ENCODE data around the gene NAV2. TPM values are rescaled to one million over a fixed set of nuclear protein-coding genes. Genes with fewer than 3 reads are reported as not detected.

Gene NAV2
- total RNA-seq, 1 experiment from 2014 or later: 139 TPM

- POLR2A ChIA-PET: interaction anchor here (0.7 to 1.3 kb wide), 4 partner anchors 84 to 175 kb away, joined by 3 to 8 read pairs (median 4); no protein-coding TSS in a partner anchor
- Mint-ChIP-seq H3K4me3 (ENCODE audit: unreplicated experiment) (no peak overlapping the region), H3K4me1 (ENCODE audit: insufficient read depth, unreplicated experiment) (peaks cover 24% of the 10 kb centered on the region), H3K27ac (ENCODE audit: low read depth, unreplicated experiment) (peak overlapping the region; percentile 47), H3K9me3 (ENCODE audit: unreplicated experiment) (no peaks in the 10 kb centered on the region), H3K36me3 (ENCODE audit: insufficient read depth, unreplicated experiment) (peaks cover 34% of the 10 kb centered on the region), H3K27me3 (ENCODE audit: insufficient read depth, unreplicated experiment) (no peaks in the 10 kb centered on the region)
- no TSS peak for BruUV-seq (replicated peaks)
- DNase-seq (ENCODE audit: unreplicated experiment): peak; percentile 72
- intact Hi-C loops (cut with micrococcal nuclease): loop anchor here (1.0 to 2.0 kb wide), 4 partner anchors 33 to 416 kb away; no protein-coding TSS in a partner anchor
- CTCF ChIA-PET: interaction anchor here (0.5 to 5.9 kb wide), 54 partner anchors 8 to 422 kb away, joined by 3 to 79 read pairs (median 4); no protein-coding TSS in a partner anchor
- TF ChIP-seq, protein P1, sequence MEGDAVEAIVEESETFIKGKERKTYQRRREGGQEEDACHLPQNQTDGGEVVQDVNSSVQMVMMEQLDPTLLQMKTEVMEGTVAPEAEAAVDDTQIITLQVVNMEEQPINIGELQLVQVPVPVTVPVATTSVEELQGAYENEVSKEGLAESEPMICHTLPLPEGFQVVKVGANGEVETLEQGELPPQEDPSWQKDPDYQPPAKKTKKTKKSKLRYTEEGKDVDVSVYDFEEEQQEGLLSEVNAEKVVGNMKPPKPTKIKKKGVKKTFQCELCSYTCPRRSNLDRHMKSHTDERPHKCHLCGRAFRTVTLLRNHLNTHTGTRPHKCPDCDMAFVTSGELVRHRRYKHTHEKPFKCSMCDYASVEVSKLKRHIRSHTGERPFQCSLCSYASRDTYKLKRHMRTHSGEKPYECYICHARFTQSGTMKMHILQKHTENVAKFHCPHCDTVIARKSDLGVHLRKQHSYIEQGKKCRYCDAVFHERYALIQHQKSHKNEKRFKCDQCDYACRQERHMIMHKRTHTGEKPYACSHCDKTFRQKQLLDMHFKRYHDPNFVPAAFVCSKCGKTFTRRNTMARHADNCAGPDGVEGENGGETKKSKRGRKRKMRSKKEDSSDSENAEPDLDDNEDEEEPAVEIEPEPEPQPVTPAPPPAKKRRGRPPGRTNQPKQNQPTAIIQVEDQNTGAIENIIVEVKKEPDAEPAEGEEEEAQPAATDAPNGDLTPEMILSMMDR (IDR thresholded peaks at IDR 0.05; ENCODE audit: unreplicated experiment): peak; percentile 80
Measured at GRCh38 chr11:19938169-19938856, 225.7 kb downstream of the NAV2 start.

- H3K27ac Mint-ChIP-seq (ENCODE audit: low read depth, unreplicated experiment): no peak overlapping the region
- peaks cover 24% of the 10 kb centered on the region for H3K4me1 Mint-ChIP-seq (ENCODE audit: insufficient read depth, unreplicated experiment)
- peaks cover 29% of the 10 kb centered on the region for H3K36me3 Mint-ChIP-seq (ENCODE audit: insufficient read depth, unreplicated experiment)
- TF ChIP-seq, protein P1 (IDR thresholded peaks at IDR 0.05; ENCODE audit: unreplicated experiment): no peak
- no peaks in the 10 kb centered on the region for H3K27me3 Mint-ChIP-seq (ENCODE audit: insufficient read depth, unreplicated experiment)
- intact Hi-C loops (cut with micrococcal nuclease): loop anchor here (1.0 to 2.0 kb wide), 4 partner anchors 34 to 416 kb away; no protein-coding TSS in a partner anchor
- CTCF ChIA-PET: interaction anchor here (0.5 to 4.0 kb wide), 43 partner anchors 8 to 463 kb away, joined by 3 to 52 read pairs (median 4); no protein-coding TSS in a partner anchor
- BruUV-seq (replicated peaks): no TSS peak
- POLR2A ChIA-PET: interaction anchor here (0.5 to 1.3 kb wide), 7 partner anchors 83 to 563 kb away, joined by 3 to 8 read pairs (median 4); no protein-coding TSS in a partner anchor
- H3K9me3 Mint-ChIP-seq (ENCODE audit: unreplicated experiment): no peaks in the 10 kb centered on the region
- no peak overlapping the region for H3K4me3 Mint-ChIP-seq (ENCODE audit: unreplicated experiment)
- DNase-seq (ENCODE audit: unreplicated experiment): no peak
Measured at GRCh38 chr11:19938866-19939265, 226.2 kb downstream of the NAV2 start.

GRCh38 chr11:19939415-19939929 is 226.8 kb downstream of the NAV2 start:
- TF ChIP-seq, protein P1 (IDR thresholded peaks at IDR 0.05; ENCODE audit: unreplicated experiment): no peak
- peaks cover 19% of the 10 kb centered on the region for H3K4me1 Mint-ChIP-seq (ENCODE audit: insufficient read depth, unreplicated experiment)
- no peaks in the 10 kb centered on the region for H3K27me3 Mint-ChIP-seq (ENCODE audit: insufficient read depth, unreplicated experiment)
- H3K27ac Mint-ChIP-seq (ENCODE audit: low read depth, unreplicated experiment): no peak overlapping the region
- ChIA-PET POLR2A (interaction anchor here (0.5 to 1.3 kb wide), 8 partner anchors 83 to 1545 kb away, joined by 3 to 8 read pairs (median 4); partner anchors contain the start of gene LDHA), CTCF (interaction anchor here (0.6 to 4.0 kb wide), 44 partner anchors 9 to 463 kb away, joined by 3 to 52 read pairs (median 4); no protein-coding TSS in a partner anchor)
- H3K4me3 Mint-ChIP-seq (ENCODE audit: unreplicated experiment): no peak overlapping the region
- peaks cover 29% of the 10 kb centered on the region for H3K36me3 Mint-ChIP-seq (ENCODE audit: insufficient read depth, unreplicated experiment)
- H3K9me3 Mint-ChIP-seq (ENCODE audit: unreplicated experiment): no peaks in the 10 kb centered on the region
- no TSS peak for BruUV-seq (replicated peaks)
- no peak for DNase-seq (ENCODE audit: unreplicated experiment)
- intact Hi-C loops (cut with micrococcal nuclease): loop anchor here (2.0 kb wide), 1 partner anchor 415 kb away; no protein-coding TSS in a partner anchor

DNA sequence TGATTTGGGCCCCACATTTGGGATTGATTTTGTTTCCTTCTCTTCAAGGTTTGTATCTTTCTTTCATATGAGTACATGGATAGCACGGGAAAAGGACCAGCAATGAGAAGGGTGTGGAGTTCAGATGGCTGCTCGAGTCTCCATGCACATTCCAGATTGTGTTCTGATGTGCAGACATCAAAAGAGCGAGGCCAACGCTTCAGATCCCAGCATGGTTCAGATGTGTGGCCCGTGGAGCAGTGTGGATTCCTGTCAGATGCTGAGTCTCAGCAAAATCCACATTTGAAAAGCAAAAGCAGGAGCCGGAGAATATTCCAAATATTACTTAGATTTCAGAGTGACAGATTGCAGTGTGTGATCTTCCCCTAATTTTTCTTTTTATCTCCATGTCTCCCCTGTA is 228.2 kb downstream of the NAV2 start:
- no peak for DNase-seq (ENCODE audit: unreplicated experiment)
- no TSS peak for BruUV-seq (replicated peaks)
- POLR2A ChIA-PET: no interaction called here
- H3K4me1 Mint-ChIP-seq (ENCODE audit: insufficient read depth, unreplicated experiment): peaks cover 15% of the 10 kb centered on the region
- CTCF ChIA-PET: interaction anchor here (0.7 to 4.0 kb wide), 6 partner anchors 10 to 412 kb away, joined by 3 to 52 read pairs (median 14); no protein-coding TSS in a partner anchor
- H3K36me3 Mint-ChIP-seq (ENCODE audit: insufficient read depth, unreplicated experiment): peaks cover 34% of the 10 kb centered on the region
- H3K27ac Mint-ChIP-seq (ENCODE audit: low read depth, unreplicated experiment): no peak overlapping the region
- no peaks in the 10 kb centered on the region for H3K9me3 Mint-ChIP-seq (ENCODE audit: unreplicated experiment)
- intact Hi-C loops (cut with micrococcal nuclease): no loop called here
- H3K27me3 Mint-ChIP-seq (ENCODE audit: insufficient read depth, unreplicated experiment): no peaks in the 10 kb centered on the region
- TF ChIP-seq, protein P1 (IDR thresholded peaks at IDR 0.05; ENCODE audit: unreplicated experiment): no peak
- H3K4me3 Mint-ChIP-seq (ENCODE audit: unreplicated experiment): no peak overlapping the region
